Tibial artery (tissue), 4 donors: ENCODE measurements around the gene DTNB.

Experiments
- DNase-seq, 2 donors: peaks; one replicate each; pipeline ENCODE4 v3.0.0-alpha.2; 2019
- H3K27ac ChIP-seq, 2 donors: fragments of 200-600 bp; sonication (generic) in 1 of 2; 1 replicate in 1 of 2; 2 replicates in 1 of 2; pipeline ENCODE4 v1.5.1; 2018 to 2019; ENCODE audit warnings: mild to moderate bottlenecking in 1 of 2
- H3K27me3 ChIP-seq, 2 donors: fragments of 200-600 bp; sonication (generic) in 1 of 2; one replicate each; pipeline versions ENCODE4 v1.5.1 to v1.6.0; 2016 to 2019
- H3K36me3 ChIP-seq, 3 donors: fragments of 200-600 bp; sonication (generic) in 2 of 3; one replicate each; pipeline ENCODE4 v1.5.1; 2016 to 2019; ENCODE audit warnings: mild to moderate bottlenecking in 2 of 3
- H3K4me1 ChIP-seq, 4 donors: fragments of 200-600 bp; sonication (generic) in 2 of 4; 1 replicate in 3 of 4; 2 replicates in 1 of 4; pipeline ENCODE4 v1.5.1; 2016 to 2019
- H3K4me3 ChIP-seq, 2 donors: fragments of 200-600 bp; sonication (generic) in 1 of 2; 1 replicate in 1 of 2; 2 replicates in 1 of 2; pipeline ENCODE4 v1.5.1; 2018 to 2019; ENCODE audit warnings: mild to moderate bottlenecking in 2 of 2
- H3K9me3 ChIP-seq, 3 donors: fragments of 200-600 bp; sonication (generic) in 1 of 3; one replicate each; pipeline ENCODE4 v1.5.1; 2016 to 2019
- intact Hi-C: fragments of 100-400 bp; cut with DNase I; formaldehyde crosslinking; loops from one replicate; pipeline ENCODE4 v1.15.0; 2023; ENCODE audit warnings: low total_unique reads
- TF ChIP-seq, protein P1 (sequence below), 2 experiments: fragments of 200-600 bp in 1 of 2; fragments of 450-650 bp in 1 of 2; IDR thresholded peaks; one replicate each; pipeline ENCODE4 v1.5.1; 2017 to 2019; ENCODE audit warnings: antibody characterized with exemption in 2 of 2, mild to moderate bottlenecking in 1 of 2, moderate library complexity in 1 of 2

DTNB gene

DNA sequence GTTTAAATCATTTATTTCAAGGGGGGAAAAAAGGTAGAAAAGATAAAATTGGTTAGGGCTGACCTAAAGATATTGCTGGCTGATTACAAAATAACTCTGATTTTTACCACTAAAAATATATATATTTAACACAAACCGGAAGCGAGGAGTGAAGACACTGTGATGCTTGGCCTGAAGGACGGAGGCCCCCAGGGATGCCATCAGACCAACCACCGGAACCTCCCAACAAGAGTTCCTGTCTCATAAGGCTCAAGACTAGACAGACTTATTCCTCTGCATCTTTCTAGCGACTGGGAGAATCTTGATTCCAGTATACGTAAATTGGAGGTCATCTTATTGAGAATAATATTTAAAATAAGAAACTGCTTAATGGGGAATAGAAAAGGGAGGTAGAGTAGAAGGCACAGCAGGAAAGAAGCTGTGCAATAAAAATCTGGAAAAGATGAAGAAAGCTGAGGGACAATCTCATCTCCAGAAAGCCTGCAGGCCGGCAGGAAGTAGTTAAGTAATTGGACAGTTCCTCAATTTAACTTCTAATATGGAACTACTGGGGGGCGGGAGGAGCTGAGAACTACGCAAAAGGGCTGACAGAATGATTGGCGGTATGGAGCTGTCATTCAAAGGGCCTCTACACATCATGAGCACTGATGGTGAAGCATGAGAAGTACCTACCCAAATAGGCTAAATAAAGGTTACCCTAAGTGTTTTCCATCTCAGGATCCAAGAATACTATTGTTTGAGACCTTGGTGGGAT lies 91.1 kb downstream of the DTNB start:
- TF ChIP-seq, protein P1, sequence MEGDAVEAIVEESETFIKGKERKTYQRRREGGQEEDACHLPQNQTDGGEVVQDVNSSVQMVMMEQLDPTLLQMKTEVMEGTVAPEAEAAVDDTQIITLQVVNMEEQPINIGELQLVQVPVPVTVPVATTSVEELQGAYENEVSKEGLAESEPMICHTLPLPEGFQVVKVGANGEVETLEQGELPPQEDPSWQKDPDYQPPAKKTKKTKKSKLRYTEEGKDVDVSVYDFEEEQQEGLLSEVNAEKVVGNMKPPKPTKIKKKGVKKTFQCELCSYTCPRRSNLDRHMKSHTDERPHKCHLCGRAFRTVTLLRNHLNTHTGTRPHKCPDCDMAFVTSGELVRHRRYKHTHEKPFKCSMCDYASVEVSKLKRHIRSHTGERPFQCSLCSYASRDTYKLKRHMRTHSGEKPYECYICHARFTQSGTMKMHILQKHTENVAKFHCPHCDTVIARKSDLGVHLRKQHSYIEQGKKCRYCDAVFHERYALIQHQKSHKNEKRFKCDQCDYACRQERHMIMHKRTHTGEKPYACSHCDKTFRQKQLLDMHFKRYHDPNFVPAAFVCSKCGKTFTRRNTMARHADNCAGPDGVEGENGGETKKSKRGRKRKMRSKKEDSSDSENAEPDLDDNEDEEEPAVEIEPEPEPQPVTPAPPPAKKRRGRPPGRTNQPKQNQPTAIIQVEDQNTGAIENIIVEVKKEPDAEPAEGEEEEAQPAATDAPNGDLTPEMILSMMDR (IDR thresholded peaks at IDR 0.05), result no peak
- no peak overlapping the region for H3K27ac ChIP-seq
- intact Hi-C loops, result no loop called here

DNA sequence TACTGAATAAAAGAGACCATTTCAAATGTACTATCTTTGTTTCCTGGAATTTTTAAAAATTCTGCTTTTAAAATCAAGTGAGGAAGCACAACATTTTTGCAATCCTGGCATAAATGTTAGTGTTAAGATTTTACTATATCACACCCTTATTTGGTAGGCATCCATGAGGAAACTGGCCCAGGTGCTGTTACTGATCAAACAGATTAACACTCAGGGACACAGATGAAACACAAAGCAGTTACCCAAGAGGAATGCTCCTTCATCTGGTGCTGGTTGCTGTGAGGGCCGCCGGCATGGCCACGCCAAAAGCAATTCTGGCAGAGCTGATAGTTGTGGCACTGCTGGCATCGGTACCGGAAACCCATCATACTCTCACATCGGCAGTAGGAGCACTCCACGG lies 96.8 kb downstream of the DTNB start:
- no peaks in the 10 kb centered on the region for H3K36me3 ChIP-seq
- H3K27ac ChIP-seq, result no peak overlapping the region
- intact Hi-C loops, result no loop called here
- no peaks in the 10 kb centered on the region for H3K27me3 ChIP-seq
- H3K4me3 ChIP-seq, result no peak overlapping the region
- TF ChIP-seq, protein P1 (IDR thresholded peaks at IDR 0.05), result no peak
- H3K4me1 ChIP-seq, result no peaks in the 10 kb centered on the region
- no peak for DNase-seq
- H3K9me3 ChIP-seq, result no peaks in the 10 kb centered on the region

More for the DNA sequence above, 91.1 kb downstream of the DTNB start:
- DNase-seq, result peak in 1 of 2 donors; percentile 28
- Histone ChIP-seq H3K4me1 (no peaks in the 10 kb centered on the region), H3K27me3 (no peaks in the 10 kb centered on the region), H3K36me3 (no peaks in the 10 kb centered on the region), H3K9me3 (no peaks in the 10 kb centered on the region), H3K4me3 (no peak overlapping the region)

DNA sequence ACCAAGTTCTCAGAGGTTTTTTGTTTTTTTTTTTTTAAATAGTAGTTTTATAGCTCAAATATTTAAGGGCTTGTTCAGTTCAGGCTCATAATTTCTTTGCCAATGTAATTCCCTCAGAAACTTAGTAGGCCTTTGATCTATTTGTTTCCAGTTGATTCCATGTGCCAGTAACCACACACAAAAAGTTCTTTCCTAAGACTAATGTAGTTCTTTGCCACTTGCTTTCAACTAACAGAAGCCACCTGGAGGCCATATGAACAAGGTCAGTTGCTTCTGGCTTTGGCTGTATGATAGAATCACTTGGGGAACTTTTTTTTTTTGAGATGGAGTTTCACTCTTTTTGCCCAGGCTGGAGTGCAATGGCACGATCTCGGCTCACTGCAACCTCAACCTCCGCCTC lies 100.7 kb downstream of the DTNB start:
- Histone ChIP-seq H3K4me3 (no peak overlapping the region), H3K36me3 (no peaks in the 10 kb centered on the region), H3K27ac (no peak overlapping the region), H3K9me3 (no peaks in the 10 kb centered on the region), H3K4me1 (no peaks in the 10 kb centered on the region), H3K27me3 (no peaks in the 10 kb centered on the region)
- DNase-seq, result no peak
- intact Hi-C loops, result no loop called here
- TF ChIP-seq, protein P1 (IDR thresholded peaks at IDR 0.05), result no peak

DNA sequence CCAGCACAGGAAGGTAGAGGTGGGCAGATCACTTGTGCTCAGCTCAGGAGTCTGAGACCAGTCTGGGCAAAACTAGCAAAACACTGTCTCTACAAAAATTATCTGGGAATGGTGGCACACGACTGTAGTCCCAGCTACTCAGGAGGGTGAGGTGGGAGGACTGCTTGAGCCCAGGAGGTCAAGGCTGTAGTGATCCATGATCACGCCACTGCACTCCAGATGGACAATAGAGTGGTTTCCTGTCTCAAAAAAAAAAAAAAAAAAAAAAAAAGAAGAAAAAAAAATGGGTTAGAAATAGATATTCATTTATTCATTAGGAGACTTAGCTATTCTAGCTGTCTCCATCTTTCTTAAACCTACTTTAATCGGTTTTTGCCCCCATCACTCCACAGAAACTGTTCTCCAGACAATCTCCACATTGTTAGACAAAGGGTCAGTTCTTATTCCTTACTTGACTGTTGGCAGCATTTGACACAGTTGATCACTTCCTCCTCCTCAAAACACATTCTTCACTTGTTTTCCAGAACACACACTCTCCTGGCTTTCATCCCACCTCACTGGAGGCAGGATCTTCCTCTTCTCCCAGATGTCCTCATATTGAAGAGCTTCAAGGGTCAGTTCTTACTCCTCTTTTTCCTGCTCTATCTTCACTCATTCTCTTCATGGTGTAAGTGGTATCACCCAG lies 103.1 kb downstream of the DTNB start:
- Histone ChIP-seq H3K4me1 (no peaks in the 10 kb centered on the region), H3K27ac (no peak overlapping the region), H3K4me3 (no peak overlapping the region), H3K27me3 (no peaks in the 10 kb centered on the region), H3K9me3 (no peaks in the 10 kb centered on the region), H3K36me3 (no peaks in the 10 kb centered on the region)
- intact Hi-C loops, result no loop called here
- TF ChIP-seq, protein P1 (IDR thresholded peaks at IDR 0.05), result no peak
- DNase-seq, result no peak

DNA sequence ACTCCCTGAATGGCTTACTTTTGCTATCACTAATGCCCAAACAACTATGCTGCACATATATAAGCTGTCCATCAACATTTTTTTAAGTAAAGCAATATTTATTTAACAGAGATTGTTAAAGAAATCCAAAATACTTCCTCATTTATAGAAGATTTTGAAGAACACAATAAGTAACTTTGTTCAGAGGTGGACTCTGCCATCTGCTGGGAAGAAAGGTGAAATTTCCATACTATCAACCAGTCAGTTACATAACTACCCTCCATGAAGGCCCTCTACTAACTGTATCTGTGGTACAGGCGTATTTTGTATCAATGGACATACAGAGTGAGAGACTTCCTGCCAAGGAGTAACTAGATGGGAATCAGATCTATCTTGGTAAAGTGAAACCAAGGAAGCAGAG lies 106.0 kb downstream of the DTNB start:
- no peak overlapping the region for H3K4me3 ChIP-seq
- DNase-seq, result no peak
- H3K9me3 ChIP-seq, result no peaks in the 10 kb centered on the region
- TF ChIP-seq, protein P1 (IDR thresholded peaks at IDR 0.05), result no peak
- no peaks in the 10 kb centered on the region for H3K4me1 ChIP-seq
- no peaks in the 10 kb centered on the region for H3K27me3 ChIP-seq
- intact Hi-C loops, result no loop called here
- no peaks in the 10 kb centered on the region for H3K36me3 ChIP-seq
- no peak overlapping the region for H3K27ac ChIP-seq
